K562 (cell line): ENCODE results near the gene TXLNA. TPM values are rescaled to one million over a fixed set of nuclear protein-coding genes. Genes with fewer than 3 reads are reported as not detected.

Experiments
- CBFB ChIP-seq: sonication (generic); formaldehyde crosslinking; IDR thresholded peaks from 2 replicates; pipeline ENCODE4 v1.4.0; 2020; ENCODE audit warnings: mild to moderate bottlenecking, missing genetic modification reagents
- CHCHD3 ChIP-seq: fragments of 250-450 bp; sonication (Bioruptor Pico); IDR thresholded peaks from 2 replicates; pipeline ENCODE4 v2.1.2; 2022; ENCODE audit warnings: mild to moderate bottlenecking
- HIVEP1 ChIP-seq: fragments of 250-450 bp; sonication (Bioruptor Pico); IDR thresholded peaks from 2 replicates; pipeline ENCODE4 v1.4.0; 2020; ENCODE audit warnings: mild to moderate bottlenecking
- HNRNPL ChIP-seq: fragments of 200-400 bp; formaldehyde crosslinking; IDR thresholded peaks from 2 replicates; pipeline ENCODE4 v1.6.1; 2017; ENCODE audit warnings: low read depth, mild to moderate bottlenecking, low read length
- NCOA1 ChIP-seq: fragments of 450-650 bp; IDR thresholded peaks from 2 replicates; pipeline ENCODE4 v1.6.1; 2016; ENCODE audit warnings: low read depth
- PTTG1 ChIP-seq: fragments of 450-650 bp; IDR thresholded peaks from 2 replicates; pipeline ENCODE4 v1.6.1; 2016; ENCODE audit warnings: low read depth, mild to moderate bottlenecking, missing genetic modification characterization, missing compliant biosample characterization
- SMC3 ChIP-seq: conservative IDR thresholded peaks from 2 replicates; pipeline ENCODE4 v1.6.1; 2011; ENCODE audit warnings: low read depth, low read length, improper control_type of control experiment; ENCODE audit not compliant: insufficient read depth
- ZFP30 ChIP-seq: fragments of 250-450 bp; sonication (Bioruptor Pico); IDR thresholded peaks from 2 replicates; pipeline ENCODE4 v1.8.0; 2022; ENCODE audit warnings: moderate library complexity, mild to moderate bottlenecking, inconsistent platforms, borderline replicate concordance
- ZKSCAN1 ChIP-seq: fragments of 150-350 bp; IDR thresholded peaks from 2 replicates; pipeline ENCODE4 v1.6.1; 2016; ENCODE audit warnings: low read depth, low read length
- ZNF197 ChIP-seq: fragments of 200-800 bp; sonication (Bioruptor generic); IDR thresholded peaks from 2 replicates; pipeline ENCODE4 v1.6.1; 2016; ENCODE audit warnings: low read depth, missing genetic modification characterization, missing compliant biosample characterization
- ZNF217 ChIP-seq: sonication (generic); formaldehyde crosslinking; IDR thresholded peaks from 2 replicates; pipeline ENCODE4 v1.8.0; 2022; ENCODE audit warnings: mild to moderate bottlenecking, missing genetic modification reagents
- ZNF274 ChIP-seq: IDR thresholded peaks from 2 replicates; pipeline ENCODE4 v1.6.1; 2011; ENCODE audit warnings: low read depth, mild to moderate bottlenecking, low read length, moderate library complexity, borderline replicate concordance
- polyA plus RNA-seq, 8 experiments: library from polyadenylated mRNA; depleted of rRNA in 4 of 8; stranded (reverse) in 5 of 8; unstranded in 3 of 8; fragments of >200 nt; fragmentation: Nextera tagmentation in 2 of 8; fragmentation: Illumina TruSeq in 1 of 8; extraction: Ambion mirVana in 2 of 8; extraction: Trizol in 1 of 8; gene quantifications; 2 replicates each; pipeline versions ENCODE4 v1.2.1 to v1.2.3, GENCODE V29; 2011 to 2014; ENCODE audit warnings: inconsistent platforms in 1 of 8, missing spikeins in 1 of 8
- total RNA-seq, 7 experiments: library from RNA; depleted of rRNA in 6 of 7; stranded (reverse); fragments of >200 nt in 6 of 7; fragmentation: Illumina TruSeq in 2 of 7; extraction: Trizol in 2 of 7; gene quantifications; 2 replicates each; pipeline versions ENCODE4 v1.2.1 to v1.2.3, GENCODE V29; 2011 to 2021; ENCODE audit warnings: low replicate concordance in 1 of 7
- TF ChIP-seq, protein P1 (sequence below), 2 experiments: fragments of 450-650 bp; formaldehyde crosslinking in 1 of 2; IDR thresholded peaks; 2 replicates each; pipeline versions ENCODE4 v1.4.0 to v1.6.1; 2014 to 2020; ENCODE audit warnings: mild to moderate bottlenecking in 2 of 2, borderline replicate concordance in 1 of 2, low read depth in 1 of 2

TXLNA gene
- total and polyA plus RNA-seq, 9 of the 15 experiments (the other 6 are each of a cell fraction or from before 2014, with no cell fraction given): 9.2 to 54.5 (median 39.3) TPM

DNA sequence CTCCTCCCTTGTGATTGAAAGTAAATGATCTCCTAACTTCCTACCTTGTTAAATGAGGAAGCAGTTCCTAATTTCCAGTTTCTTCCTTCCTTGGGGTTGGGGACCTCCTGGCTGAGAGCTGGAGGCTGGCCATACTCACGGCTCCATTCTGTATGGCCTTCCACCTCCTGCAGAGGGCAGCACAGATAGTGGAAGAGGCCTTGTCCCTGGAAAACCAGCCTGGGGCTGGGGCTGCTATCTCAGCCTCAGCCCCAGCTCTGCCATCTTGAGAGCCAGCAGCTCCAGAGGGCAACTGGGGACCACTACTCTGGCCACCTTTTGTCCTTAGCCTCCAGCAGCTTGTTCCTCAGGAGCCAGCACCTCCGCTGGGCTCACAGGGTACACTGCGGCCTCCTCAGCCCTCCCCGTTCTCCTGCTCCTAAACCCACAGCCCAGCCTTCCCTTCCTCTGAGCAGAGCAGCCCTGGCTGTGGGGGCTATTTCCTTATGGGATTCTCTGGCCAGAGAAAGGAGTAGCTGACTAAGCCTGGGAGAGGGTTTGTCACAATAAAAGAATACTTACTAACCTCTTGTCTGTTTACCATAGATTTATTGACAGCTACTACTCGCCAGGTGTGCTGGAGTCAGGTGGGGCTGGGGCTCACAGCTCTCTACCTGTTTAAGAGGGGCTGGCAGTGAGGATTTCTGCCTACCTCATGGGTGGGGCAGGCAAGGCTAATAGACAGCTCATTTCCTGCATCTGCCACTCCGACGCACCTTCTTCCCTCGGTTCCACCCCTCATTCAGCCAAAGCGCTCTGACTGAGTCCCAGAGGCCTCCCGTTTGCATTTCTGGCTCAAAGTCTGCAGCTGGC, 36.4 kb downstream of the TXLNA start (continued):
- TF ChIP-seq, protein P1, sequence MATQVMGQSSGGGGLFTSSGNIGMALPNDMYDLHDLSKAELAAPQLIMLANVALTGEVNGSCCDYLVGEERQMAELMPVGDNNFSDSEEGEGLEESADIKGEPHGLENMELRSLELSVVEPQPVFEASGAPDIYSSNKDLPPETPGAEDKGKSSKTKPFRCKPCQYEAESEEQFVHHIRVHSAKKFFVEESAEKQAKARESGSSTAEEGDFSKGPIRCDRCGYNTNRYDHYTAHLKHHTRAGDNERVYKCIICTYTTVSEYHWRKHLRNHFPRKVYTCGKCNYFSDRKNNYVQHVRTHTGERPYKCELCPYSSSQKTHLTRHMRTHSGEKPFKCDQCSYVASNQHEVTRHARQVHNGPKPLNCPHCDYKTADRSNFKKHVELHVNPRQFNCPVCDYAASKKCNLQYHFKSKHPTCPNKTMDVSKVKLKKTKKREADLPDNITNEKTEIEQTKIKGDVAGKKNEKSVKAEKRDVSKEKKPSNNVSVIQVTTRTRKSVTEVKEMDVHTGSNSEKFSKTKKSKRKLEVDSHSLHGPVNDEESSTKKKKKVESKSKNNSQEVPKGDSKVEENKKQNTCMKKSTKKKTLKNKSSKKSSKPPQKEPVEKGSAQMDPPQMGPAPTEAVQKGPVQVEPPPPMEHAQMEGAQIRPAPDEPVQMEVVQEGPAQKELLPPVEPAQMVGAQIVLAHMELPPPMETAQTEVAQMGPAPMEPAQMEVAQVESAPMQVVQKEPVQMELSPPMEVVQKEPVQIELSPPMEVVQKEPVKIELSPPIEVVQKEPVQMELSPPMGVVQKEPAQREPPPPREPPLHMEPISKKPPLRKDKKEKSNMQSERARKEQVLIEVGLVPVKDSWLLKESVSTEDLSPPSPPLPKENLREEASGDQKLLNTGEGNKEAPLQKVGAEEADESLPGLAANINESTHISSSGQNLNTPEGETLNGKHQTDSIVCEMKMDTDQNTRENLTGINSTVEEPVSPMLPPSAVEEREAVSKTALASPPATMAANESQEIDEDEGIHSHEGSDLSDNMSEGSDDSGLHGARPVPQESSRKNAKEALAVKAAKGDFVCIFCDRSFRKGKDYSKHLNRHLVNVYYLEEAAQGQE (IDR thresholded peaks at IDR 0.05; ENCODE audit: borderline replicate concordance): peak; percentile 88
- TF ChIP-seq, protein P1 (CRISPR knock-in tag; IDR thresholded peaks at IDR 0.05; ENCODE audit: low read depth): no peak
- no peak for TF ChIP-seq HIVEP1 (CRISPR knock-in tag)
- TF ChIP-seq ZKSCAN1: 0 out of 2 replicates have a peak, but pooled peaks have one; percentile 30
- no peak for TF ChIP-seq ZNF274
- no peak for TF ChIP-seq PTTG1
- TF ChIP-seq HNRNPL: no peak
- no peak for TF ChIP-seq NCOA1
- no peak for TF ChIP-seq CBFB (CRISPR knock-in tag)
- TF ChIP-seq SMC3: peak; percentile 90
- no peak for TF ChIP-seq CHCHD3 (CRISPR knock-in tag)
- TF ChIP-seq ZNF217: no peak
- no peak for TF ChIP-seq ZFP30 (CRISPR knock-in tag)
- TF ChIP-seq ZNF197: no peak
